K562 (cell line): Measurements from ENCODE around the gene KAZN. TPM values are rescaled to one million over a fixed set of nuclear protein-coding genes. Genes with fewer than 3 reads are reported as not detected.

ENCODE experiments used
- ATAC-seq: fragments of 200-7000 bp; cut with Tn5 transposase; 3 replicates; pipeline ENCODE4 v1.9.1; 2020; ENCODE audit warnings: moderate library complexity
- BruUV-seq: library from RNA; stranded (reverse); fragments of 400-500 nt; replicated peaks from 2 replicates; lab custom pipeline; 2021; lab: Mats Ljungman, UMichigan
- CTCF ChIA-PET: fragments of 300-600 bp; formaldehyde crosslinking; extraction: SDS; loops from one replicate; lab custom pipeline; 2021; ENCODE audit warnings: low intra/inter-chr PET ratio; lab: Yijun Ruan, JAX
- POLR2A ChIA-PET: fragments of 300-600, 350-650 bp; sonication (Branson Sonifier 250); formaldehyde crosslinking; extraction: SDS; loops from one replicate; lab custom pipeline; 2021; ENCODE audit warnings: antibody characterized with exemption, inconsistent platforms; lab: Yijun Ruan, JAX
- DNase-seq, 4 experiments: peaks; one replicate each; pipeline versions ENCODE4 v3.0.0 to v3.0.0-alpha.2; 2011 to 2018; ENCODE audit warnings: low spot score in 3 of 4, mixed read lengths in 3 of 4; ENCODE audit errors: extremely low read depth in 1 of 4
- FAIRE-seq: peaks from 2 replicates; lab custom pipeline; 2011; peaks lifted over from hg19 to GRCh38; lab: Jason Lieb, UNC
- H2AFZ ChIP-seq: 2 replicates; pipeline ENCODE4 v1.6.0; 2011; ENCODE audit warnings: low read depth, low read length, control low read depth, inconsistent platforms
- H3K27ac ChIP-seq: fragments of 200-600 bp; 3 replicates; pipeline ENCODE4 v1.8.0; 2011; ENCODE audit warnings: low read depth, mild to moderate bottlenecking, control low read depth, inconsistent platforms, low read length, moderate library complexity, mixed read lengths; ENCODE audit errors: extremely low read depth
- H3K27me3 ChIP-seq, 2 experiments: fragments of 300-600 bp in 1 of 2; 2 replicates in 1 of 2; 3 replicates in 1 of 2; pipeline versions ENCODE4 v1.6.0 to v1.8.0; 2011; ENCODE audit warnings: inconsistent platforms in 2 of 2, low read length in 2 of 2, mild to moderate bottlenecking in 1 of 2, mixed read lengths in 1 of 2, moderate library complexity in 1 of 2; ENCODE audit not compliant: control insufficient read depth in 2 of 2, insufficient read depth in 2 of 2
- H3K36me3 ChIP-seq: fragments of 300-600 bp; 3 replicates; pipeline ENCODE4 v1.8.0; 2011; ENCODE audit warnings: mild to moderate bottlenecking, low read length, inconsistent platforms; ENCODE audit not compliant: control insufficient read depth, insufficient read depth
- H3K4me1 ChIP-seq, 2 experiments: fragments of 200-600 bp in 1 of 2; replicated peaks in 1 of 2; 2 replicates in 1 of 2; 3 replicates in 1 of 2; pipeline versions ENCODE4 v1.5.1 to v1.8.0; 2011; ENCODE audit warnings: inconsistent platforms in 2 of 2, low read length in 2 of 2, mild to moderate bottlenecking in 1 of 2, mixed read lengths in 1 of 2, moderate library complexity in 1 of 2; ENCODE audit not compliant: control insufficient read depth in 2 of 2, insufficient read depth in 2 of 2
- H3K4me2 ChIP-seq: 2 replicates; pipeline ENCODE4 v1.6.1; 2011; ENCODE audit warnings: low read length, control low read depth, inconsistent platforms, mixed read lengths; ENCODE audit not compliant: insufficient read depth
- H3K4me3 ChIP-seq: fragments of 200-600 bp; sonication (generic), shearing (Covaris generic); 2 replicates; pipeline ENCODE4 v1.5.1; 2016; ENCODE audit warnings: control low read depth, inconsistent platforms
- H3K79me2 ChIP-seq: fragments of 200-600 bp; 3 replicates; pipeline ENCODE4 v1.8.0; 2011; ENCODE audit warnings: low read length, inconsistent platforms; ENCODE audit not compliant: control insufficient read depth, insufficient read depth
- H3K9ac ChIP-seq, 2 experiments: 2 replicates each; pipeline versions ENCODE4 v1.6.0 to v1.6.1; 2011; ENCODE audit warnings: low read depth in 2 of 2, low read length in 2 of 2, control low read depth in 1 of 2, inconsistent platforms in 1 of 2, mild to moderate bottlenecking in 1 of 2, mixed read lengths in 1 of 2; ENCODE audit not compliant: insufficient read depth in 1 of 2
- H3K9me1 ChIP-seq: one replicate; pipeline ENCODE4 v1.6.0; 2011; ENCODE audit warnings: inconsistent platforms, mild to moderate bottlenecking, low read length, moderate library complexity; ENCODE audit not compliant: control insufficient read depth, insufficient read depth
- H3K9me3 ChIP-seq: replicated peaks from 2 replicates; pipeline ENCODE4 v1.5.1; 2011; ENCODE audit warnings: low read depth, low read length, inconsistent platforms; ENCODE audit not compliant: control insufficient read depth, insufficient read depth
- H4K20me1 ChIP-seq: replicated peaks from 2 replicates; pipeline ENCODE4 v1.6.1; 2011; ENCODE audit warnings: low read length, inconsistent platforms, mixed read lengths; ENCODE audit not compliant: control insufficient read depth, insufficient read depth
- GATAD2A ChIP-seq: fragments of 450-650 bp; IDR thresholded peaks from 2 replicates; pipeline ENCODE4 v1.6.1; 2017
- HMGN3 ChIP-seq: IDR thresholded peaks from 2 replicates; pipeline ENCODE4 v1.6.1; 2011; ENCODE audit warnings: borderline replicate concordance, low read depth, mild to moderate bottlenecking, mixed read lengths, low read length; ENCODE audit not compliant: insufficient read length; ENCODE audit errors: extremely low read depth
- MCM3 ChIP-seq: fragments of 450-650 bp; IDR thresholded peaks from 2 replicates; pipeline ENCODE4 v1.6.1; 2016
- NFYB ChIP-seq: IDR thresholded peaks from 2 replicates; pipeline ENCODE4 v1.6.1; 2011; ENCODE audit warnings: mild to moderate bottlenecking, moderate library complexity; ENCODE audit not compliant: insufficient read length; ENCODE audit errors: extremely low read depth
- RAD51 ChIP-seq: fragments of 450-650 bp; IDR thresholded peaks from 2 replicates; pipeline ENCODE4 v1.7.1; 2016; ENCODE audit warnings: low read depth, mild to moderate bottlenecking, borderline replicate concordance
- SFPQ ChIP-seq: fragments of 200-400 bp; formaldehyde crosslinking; IDR thresholded peaks from 2 replicates; pipeline ENCODE4 v1.6.1; 2017; ENCODE audit warnings: mild to moderate bottlenecking, low read depth, low read length, moderate library complexity
- SMARCB1 ChIP-seq: IDR thresholded peaks from 2 replicates; pipeline ENCODE4 v1.6.1; 2011; ENCODE audit warnings: improper control_type of control experiment, low read depth; ENCODE audit not compliant: insufficient read length
- TOE1 ChIP-seq, 2 experiments: fragments of 450-650 bp in 1 of 2; sonication (generic) in 1 of 2; formaldehyde crosslinking in 1 of 2; IDR thresholded peaks; 2 replicates each; pipeline versions ENCODE4 v1.7.1 to v1.8.0; 2016 to 2022; ENCODE audit warnings: borderline replicate concordance in 2 of 2, mild to moderate bottlenecking in 2 of 2, antibody characterized with exemption in 1 of 2, inconsistent platforms in 1 of 2, low read depth in 1 of 2, missing genetic modification reagents in 1 of 2, moderate library complexity in 1 of 2
- USF1 ChIP-seq: sonication (generic); formaldehyde crosslinking; IDR thresholded peaks from 2 replicates; pipeline ENCODE4 v1.9.0; 2022; ENCODE audit warnings: mild to moderate bottlenecking, missing genetic modification reagents
- ZC3H4 ChIP-seq: sonication (generic); formaldehyde crosslinking; IDR thresholded peaks from 2 replicates; pipeline ENCODE4 v1.9.0; 2021; ENCODE audit warnings: missing genetic modification reagents, borderline replicate concordance
- ZNF224 ChIP-seq: sonication (generic); formaldehyde crosslinking; IDR thresholded peaks from 2 replicates; pipeline ENCODE4 v1.8.0; 2022; ENCODE audit warnings: mild to moderate bottlenecking, missing genetic modification reagents
- ZNF511 ChIP-seq: sonication (generic); formaldehyde crosslinking; IDR thresholded peaks from 2 replicates; pipeline ENCODE4 v1.8.0; 2022; ENCODE audit warnings: mild to moderate bottlenecking, missing genetic modification reagents
- ZNF592 ChIP-seq: fragments of 450-650 bp; IDR thresholded peaks from 2 replicates; pipeline ENCODE4 v1.6.1; 2017; ENCODE audit warnings: antibody characterized with exemption, mild to moderate bottlenecking
- ZNF764 ChIP-seq: fragments of 250-450 bp; sonication (Bioruptor Pico); IDR thresholded peaks from 2 replicates; pipeline ENCODE4 v1.4.0; 2020; ENCODE audit warnings: low read depth, mild to moderate bottlenecking, moderate library complexity
- WGBS: fragments of 100-300 bp; shearing (Covaris generic); methylation state at CpG from one replicate; pipeline ENCODE4 v1.1.6; 2016; ENCODE audit warnings: low coverage, mixed read lengths; ENCODE audit not compliant: insufficient coverage; ENCODE audit errors: missing lambda C conversion rate; 5-methylcytosine and 5-hydroxymethylcytosine counted together
- in situ Hi-C: fragments of 300-500 bp; cut with MboI; formaldehyde crosslinking; loops from 4 replicates; pipeline ENCODE4 v1.15.0; 2018; ENCODE audit warnings: inconsistent platforms, mixed read lengths
- intact Hi-C: fragments of 100-400 bp; cut with micrococcal nuclease; formaldehyde crosslinking; loops from 2 replicates; pipeline ENCODE4 v1.14.2; 2022
- polyA plus RNA-seq, 8 experiments: library from polyadenylated mRNA; depleted of rRNA in 4 of 8; stranded (reverse) in 5 of 8; unstranded in 3 of 8; fragments of >200 nt; fragmentation: Nextera tagmentation in 2 of 8; fragmentation: Illumina TruSeq in 1 of 8; extraction: Ambion mirVana in 2 of 8; extraction: Trizol in 1 of 8; gene quantifications; 2 replicates each; pipeline versions ENCODE4 v1.2.1 to v1.2.3, GENCODE V29; 2011 to 2014; ENCODE audit warnings: inconsistent platforms in 1 of 8, missing spikeins in 1 of 8
- total RNA-seq, 7 experiments: library from RNA; depleted of rRNA in 6 of 7; stranded (reverse); fragments of >200 nt in 6 of 7; fragmentation: Illumina TruSeq in 2 of 7; extraction: Trizol in 2 of 7; gene quantifications; 2 replicates each; pipeline versions ENCODE4 v1.2.1 to v1.2.3, GENCODE V29; 2011 to 2021; ENCODE audit warnings: low replicate concordance in 1 of 7

KAZN gene
- total and polyA plus RNA-seq, 9 of the 15 experiments (the other 6 are each of a cell fraction or from before 2014, with no cell fraction given), result 2.1 to 21.6 (median 5.4) TPM

- Histone ChIP-seq H3K9me1 (no peaks in the 10 kb centered on the region), H3K4me2 (no peak overlapping the region), H3K4me1 (peaks cover 0 to 18% of the 10 kb centered on the region in 2 experiments; a peak in 4 of 5 replicates), H3K9ac (no peak overlapping the region), H4K20me1 (no peaks in the 10 kb centered on the region; the same call in 1 of the 2 replicates), H3K27me3 (no peaks in the 10 kb centered on the region), H3K79me2 (peaks cover 4% of the 10 kb centered on the region; the same call in 1 of the 3 replicates), H3K4me3 (no peak overlapping the region), H2AFZ (no peak overlapping the region), H3K27ac (no peak overlapping the region), H3K9me3 (no peaks in the 10 kb centered on the region), H3K36me3 (peaks cover 6% of the 10 kb centered on the region; the same call in 1 of the 3 replicates)
- ChIA-PET CTCF (no interaction called here), POLR2A (interaction anchor here (0.8 kb wide), 1 partner anchor 200 kb away, joined by 3 read pairs; no protein-coding TSS in a partner anchor)
- intact Hi-C loops, result no loop called here
- WGBS, result 49% methylated on average over 2 of the region's 2 CpGs
- no TSS peak for BruUV-seq
- in situ Hi-C loops, result no loop called here
- DNase-seq, result no peak
- ATAC-seq, result peak; percentile 20; the same call in 1 of the 3 replicates
- no peak for FAIRE-seq
- TF ChIP-seq GATAD2A (no peak), MCM3 (no peak), TOE1 (IDR thresholded peaks at IDR 0.05; ENCODE audit: borderline replicate concordance) (no peak), TOE1 (CRISPR knock-in tag; IDR thresholded peaks at IDR 0.05; ENCODE audit: borderline replicate concordance, low read depth) (no peak), HMGN3 (no peak), ZNF224 (CRISPR knock-in tag) (no peak), RAD51 (peak; percentile 33; the same call in 1 of the 2 replicates), SMARCB1 (no peak), ZNF764 (CRISPR knock-in tag) (no peak), NFYB (peak; percentile 46), SFPQ (no peak), ZC3H4 (CRISPR knock-in tag) (no peak), ZNF511 (CRISPR knock-in tag) (no peak), ZNF592 (no peak), USF1 (CRISPR knock-in tag) (peak; percentile 72)
Observed at GRCh38 chr1:14948112-14948652, 349.7 kb downstream of the KAZN start.
